HG02678 (cell line): ENCODE data around the gene CLCN4.

ENCODE experiments used
- ATAC-seq: cut with Tn5 transposase; IDR thresholded peaks from one replicate; pipeline ENCODE4 v1.9.1; 2021; ENCODE audit warnings: mild to moderate bottlenecking, moderate library complexity; ENCODE audit not compliant: unreplicated experiment

Gene CLCN4

DNA sequence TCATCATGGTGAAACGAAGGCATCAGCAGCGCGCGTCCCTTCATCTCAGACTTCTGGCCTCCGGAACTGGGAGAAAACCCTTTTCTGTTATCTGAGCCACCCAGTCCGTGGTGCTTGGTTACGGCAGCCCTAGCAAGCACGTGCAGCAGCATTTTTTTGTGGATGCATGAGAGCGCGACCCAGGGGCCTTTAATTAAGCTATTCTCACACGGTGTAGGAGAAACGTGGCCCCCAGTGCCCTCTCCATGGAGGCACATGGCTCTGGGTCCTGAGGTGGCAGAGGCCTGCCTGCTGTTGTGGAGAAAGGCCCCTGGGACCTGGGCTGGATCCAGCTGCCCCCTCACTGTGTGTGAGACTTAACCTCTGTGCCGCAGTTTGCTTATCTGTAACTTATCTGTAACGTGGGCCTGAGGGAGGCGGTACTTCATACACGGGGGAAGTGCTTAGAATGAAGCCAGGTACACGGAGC, 9.5 kb downstream of the CLCN4 start:
- ATAC-seq, result peak; percentile 36

DNA sequence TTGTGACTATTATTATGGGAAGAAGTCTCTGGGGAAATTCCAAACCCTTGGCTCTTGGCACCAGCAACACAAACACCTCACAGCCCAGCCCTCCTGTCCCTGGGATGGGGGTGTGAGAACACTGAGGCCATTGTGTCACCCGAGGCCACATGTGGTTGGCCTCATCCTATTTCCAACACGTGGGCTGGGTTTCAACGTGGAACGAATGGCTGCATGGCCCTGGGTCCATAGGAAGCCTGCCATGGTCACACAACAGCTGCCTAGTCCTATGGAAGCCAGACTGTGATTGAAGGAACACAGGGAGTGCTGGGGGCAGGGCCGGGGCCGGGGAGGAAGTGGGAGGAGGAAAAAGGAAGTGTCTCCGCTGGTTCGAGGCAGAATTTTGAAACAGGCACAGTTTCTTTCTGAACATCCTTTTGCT, 10.0 kb downstream of the CLCN4 start:
- ATAC-seq, result peak; percentile 38

DNA sequence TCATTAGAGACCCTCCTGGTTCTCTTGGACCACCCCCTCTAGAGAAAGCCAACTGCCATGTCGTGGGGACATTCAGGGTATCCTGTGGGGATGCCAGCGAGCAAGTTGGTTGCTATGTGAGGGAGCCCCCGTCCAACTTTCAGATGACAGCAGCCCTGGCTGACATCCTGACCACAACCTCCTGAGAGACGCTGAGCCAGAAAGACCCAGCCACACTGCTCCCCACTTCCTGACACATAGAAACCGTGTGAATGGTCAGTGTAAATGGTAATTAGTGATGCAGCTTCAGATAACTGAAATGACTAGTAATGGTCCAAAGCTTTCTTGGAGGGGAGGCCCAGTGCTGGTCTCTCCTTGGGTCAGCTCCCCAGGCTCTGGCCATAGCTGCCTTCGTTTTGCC, 10.8 kb downstream of the CLCN4 start:
- peak; percentile 69 for ATAC-seq

DNA sequence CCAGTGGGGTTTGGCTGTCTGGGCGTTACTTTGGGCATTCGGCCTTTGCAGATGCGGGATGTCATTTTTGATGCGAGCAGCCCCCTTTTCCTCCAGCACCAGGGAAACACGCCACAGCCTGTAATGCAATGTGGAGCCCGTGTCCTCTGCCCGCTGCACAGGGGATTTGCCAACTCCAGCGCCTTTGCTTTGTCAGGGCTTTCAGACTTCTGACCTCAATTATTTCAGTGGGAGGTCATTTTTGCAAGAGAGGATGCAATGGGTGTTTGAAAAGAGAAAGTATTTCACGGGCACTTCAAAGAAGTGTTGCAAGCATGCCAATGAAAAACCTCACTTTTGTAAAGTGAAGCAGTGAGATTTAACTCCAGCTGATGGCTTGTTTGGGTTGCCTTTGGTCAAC, 11.5 kb downstream of the CLCN4 start:
- ATAC-seq, result no peak

DNA sequence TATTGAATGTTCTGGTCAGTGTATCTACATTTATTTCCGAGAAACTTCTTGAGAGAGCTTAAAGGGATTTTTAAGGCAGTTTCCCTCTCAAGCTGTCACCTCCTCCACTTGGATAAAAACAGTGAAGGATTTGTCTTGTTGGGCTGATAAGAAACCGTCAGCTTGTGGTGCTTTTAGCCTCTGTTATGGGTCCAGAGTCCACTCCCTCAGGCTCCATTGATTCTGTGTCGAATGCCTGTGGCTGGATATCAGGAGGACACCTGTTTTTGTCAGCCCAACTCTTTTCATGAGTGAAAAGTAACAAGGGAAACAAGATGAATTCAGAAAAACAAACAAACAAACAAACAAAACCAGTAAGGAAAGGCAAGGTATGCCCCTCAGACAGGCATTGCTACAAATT, 12.4 kb downstream of the CLCN4 start:
- ATAC-seq, result no peak

DNA sequence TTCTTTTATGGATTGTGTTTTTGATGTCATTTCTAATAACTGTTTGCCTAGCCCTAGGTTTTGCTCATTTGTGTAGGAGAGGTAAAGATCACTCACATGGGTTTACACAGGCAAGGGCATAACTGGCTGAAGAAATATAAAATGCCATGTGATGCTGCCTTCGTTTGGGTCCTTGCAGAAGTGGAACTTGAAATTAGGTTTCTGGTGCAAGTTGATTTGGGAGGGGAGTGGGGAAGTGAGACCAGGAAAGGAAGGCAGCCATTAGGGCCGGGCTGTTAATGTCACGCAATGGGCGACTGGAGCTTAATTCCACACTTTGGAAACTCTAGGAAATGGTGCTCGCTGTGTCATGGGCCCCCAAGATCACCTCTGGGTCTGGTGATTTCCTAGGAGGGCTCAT, 14.5 kb downstream of the CLCN4 start:
- no peak for ATAC-seq

DNA sequence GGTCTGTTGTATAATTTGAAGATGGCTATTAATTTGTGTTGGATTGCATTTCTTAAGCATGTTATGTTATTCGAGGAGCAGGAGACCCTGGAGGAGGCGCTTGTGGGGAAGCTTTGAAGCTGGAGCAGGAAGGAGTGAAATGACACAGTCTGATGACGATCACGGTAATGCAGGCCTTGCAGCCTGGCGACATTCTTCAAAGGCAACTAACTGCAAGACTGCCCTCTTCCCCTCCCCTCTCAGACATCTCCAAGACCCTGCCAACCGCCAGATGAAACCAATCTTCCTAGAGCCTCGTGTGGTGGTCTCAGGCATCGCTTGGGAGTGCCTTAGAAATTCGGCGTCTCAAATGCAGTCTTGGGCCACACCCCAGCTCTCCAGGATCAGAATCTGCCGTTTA, 16.1 kb downstream of the CLCN4 start:
- ATAC-seq, result no peak

DNA sequence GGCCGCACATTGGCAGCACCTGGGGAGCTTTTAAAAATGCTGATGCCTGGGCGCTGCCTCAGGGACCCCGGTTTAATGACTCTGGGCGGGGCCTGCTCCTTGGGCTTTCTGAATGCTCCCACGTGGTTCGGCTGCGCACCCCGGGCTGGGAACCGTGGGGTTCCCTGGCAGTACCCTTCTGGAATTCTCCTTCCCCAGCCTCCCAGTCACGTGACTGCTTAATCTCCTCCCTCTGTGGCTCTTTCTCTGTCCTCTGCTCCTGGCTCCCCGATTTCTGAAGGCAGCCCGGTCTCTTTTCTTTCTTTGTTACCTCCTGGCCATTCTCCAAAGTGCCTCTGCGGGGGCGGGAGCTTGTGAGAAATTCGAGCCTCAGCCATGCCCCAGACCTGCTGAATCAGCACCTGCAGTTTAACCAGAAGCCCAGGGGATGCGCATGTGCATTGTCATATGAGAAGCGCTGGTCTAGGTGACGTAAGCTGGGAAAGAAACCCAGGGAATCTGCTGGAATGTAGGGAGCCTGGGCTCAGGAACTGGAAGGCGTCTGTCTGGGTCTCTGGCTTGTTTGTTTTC, 16.6 kb downstream of the CLCN4 start:
- no peak for ATAC-seq

DNA sequence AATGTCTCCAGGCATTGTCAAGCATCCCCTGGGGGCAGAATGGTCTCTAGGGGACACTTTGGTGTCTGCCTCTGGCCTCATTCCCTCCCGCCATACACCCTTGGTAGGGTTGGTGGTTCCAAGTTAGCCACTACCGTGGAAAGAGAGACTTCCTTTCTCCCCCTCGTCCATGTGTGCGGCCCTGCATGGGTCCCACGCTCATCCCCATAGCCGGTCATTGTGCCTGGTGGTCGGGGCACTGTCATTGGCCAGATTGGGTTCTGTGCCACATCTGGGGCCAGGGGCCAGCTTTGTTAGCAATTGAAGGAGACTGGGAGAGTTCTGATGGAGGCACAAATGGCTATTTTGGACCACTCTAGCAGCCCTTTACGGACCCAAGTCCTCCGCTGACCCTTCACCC, 17.3 kb downstream of the CLCN4 start:
- ATAC-seq, result no peak

DNA sequence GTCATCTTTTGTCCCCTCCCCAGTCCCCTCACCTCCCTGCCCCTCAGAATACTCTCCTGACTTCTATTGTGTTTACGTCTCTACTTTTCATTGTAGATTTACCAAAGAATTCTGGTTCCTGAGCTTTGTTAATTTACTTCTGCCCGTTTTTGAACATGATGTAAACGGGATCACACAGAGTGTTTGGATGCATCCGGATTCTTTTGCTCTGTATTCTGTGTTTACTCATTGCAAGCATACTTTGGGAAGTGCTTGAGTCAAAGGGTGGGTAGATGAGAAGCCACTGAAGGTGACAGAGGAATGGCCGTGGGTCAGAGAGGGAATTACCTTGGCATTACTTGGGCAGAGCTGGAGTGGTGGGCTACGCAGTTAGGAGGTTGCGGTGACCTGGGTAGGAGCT, 18.0 kb downstream of the CLCN4 start:
- no peak for ATAC-seq

DNA sequence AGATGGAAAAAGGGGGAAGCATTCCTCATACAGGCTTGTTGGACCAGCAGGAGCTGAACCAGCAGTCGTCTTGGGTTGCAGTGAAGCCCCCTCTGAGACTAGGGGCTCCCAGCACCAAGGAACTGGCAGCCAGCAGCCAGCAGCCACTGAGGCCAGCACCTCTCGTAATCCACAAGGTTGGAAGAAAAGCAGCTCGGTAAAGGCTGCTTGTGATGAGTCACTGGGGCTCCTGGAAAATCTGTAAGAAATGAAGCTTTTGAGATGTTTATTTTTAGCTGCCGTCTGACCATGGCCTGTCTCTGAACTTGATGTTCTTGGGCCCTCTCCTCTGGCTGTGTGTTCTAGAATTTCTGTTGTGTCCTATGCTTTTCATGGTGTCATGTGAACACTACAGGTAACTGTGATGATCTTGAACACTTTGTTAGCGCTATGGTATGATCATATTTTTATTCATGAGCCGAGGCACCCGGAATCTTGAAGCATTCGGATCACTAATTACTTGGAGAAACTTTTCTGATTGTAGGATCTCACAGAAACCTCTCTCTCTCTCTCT, 18.6 kb downstream of the CLCN4 start:
- ATAC-seq, result no peak

DNA sequence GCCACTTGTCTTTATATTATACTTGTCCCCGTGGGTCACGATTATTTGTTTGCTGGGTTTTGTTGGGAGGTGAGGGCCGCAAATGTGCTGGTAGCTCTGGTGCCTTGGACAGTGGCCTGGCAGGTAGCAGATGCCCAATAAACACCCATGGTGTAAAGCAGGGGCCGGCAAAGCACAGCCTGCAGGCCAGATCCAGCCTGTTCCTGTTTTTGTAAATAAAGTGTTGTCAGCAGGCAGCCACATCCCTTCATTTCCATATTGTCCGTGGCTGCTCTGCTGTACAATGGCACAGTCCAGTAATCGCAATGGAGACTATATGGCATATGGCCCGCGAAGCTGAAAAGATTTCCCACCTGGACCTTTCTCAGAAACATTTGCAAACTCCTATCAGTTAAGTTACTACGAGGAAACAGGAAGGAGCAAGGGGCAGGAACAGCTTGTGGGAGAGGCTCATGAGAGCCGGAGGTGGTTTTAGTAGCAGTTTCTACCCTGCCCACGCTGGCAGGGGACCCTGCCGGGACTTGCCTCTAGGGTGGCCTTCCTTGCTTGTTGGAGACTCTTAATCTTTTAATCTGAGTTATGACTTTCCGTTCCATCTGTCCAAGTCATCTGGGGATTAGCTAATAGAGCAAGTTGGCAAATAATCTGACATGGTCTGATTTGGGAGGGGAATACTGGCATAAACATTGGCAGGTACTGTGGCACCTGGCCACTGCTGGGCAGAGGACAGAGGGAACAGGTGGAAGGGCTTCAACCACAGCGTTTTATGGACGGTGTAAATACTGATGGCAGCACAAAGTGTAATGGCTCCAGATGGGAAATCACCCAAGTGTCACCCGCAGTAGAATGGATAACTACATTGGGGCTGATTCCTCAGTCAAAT, 19.6 kb downstream of the CLCN4 start:
- ATAC-seq, result peak; percentile 89

DNA sequence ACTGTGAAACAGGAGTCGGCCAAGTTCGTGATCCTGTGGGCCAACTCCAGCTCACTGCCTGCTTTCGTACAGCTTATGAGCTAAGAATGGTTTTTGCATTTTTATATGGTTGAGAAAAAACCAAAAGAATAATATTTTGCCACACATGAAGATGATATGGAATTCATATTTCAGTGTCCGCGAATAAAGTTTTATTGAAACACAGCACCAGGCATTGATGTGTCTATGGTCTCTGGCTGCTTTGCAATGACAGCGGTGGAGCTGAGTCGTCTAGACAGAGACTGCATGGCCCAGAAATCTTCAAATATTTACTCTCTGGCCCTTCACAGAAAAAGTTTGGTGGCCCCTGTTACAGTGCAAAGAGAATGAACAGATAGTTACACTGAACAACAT, 20.2 kb downstream of the CLCN4 start:
- no peak for ATAC-seq

DNA sequence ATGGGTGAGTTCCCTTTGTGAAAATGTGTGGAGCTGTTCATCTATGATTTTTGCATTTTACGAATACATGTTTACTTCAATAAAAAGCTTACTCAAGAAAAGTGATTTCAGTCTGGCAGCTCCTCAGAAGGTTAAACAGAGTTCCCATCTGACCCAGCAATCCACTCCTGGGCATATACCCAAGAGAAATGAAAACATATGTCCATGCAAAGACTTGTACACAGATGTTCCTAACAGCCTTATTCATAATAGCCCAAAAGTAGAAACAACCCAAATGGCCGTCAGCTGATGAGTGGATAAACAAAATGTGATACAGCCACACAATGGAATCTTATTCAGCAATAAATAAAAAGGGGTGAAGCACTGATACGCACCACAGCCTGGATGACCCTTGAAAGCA, 20.8 kb downstream of the CLCN4 start:
- ATAC-seq, result no peak

DNA sequence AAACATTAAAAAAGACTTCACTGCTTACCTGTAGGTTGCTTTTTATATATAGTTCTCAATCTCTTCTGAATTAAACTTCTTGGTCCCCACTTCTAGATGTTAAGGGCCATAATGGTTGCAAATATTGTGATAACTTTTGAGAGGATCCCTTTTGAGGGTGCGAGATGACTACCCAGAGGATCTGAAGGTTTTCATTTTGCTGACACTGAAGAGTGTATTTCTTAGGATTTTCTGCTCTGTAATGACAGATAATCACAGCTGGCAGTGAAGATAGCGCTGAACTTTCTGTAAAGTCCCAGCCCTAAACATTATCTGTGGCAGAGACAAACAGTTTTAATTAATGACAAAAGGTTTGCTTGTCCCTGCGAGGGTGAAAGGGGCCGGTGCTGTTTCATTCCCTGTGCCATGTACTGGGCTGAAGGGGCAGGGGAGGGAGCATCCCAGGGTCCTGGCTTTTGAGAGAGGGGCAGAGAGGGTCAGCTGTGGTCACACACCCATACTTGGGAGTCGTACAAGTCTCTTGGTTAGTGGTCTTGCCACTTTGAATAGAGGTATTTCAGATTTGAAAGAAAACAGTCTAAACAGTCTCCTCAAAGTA, 22.2 kb downstream of the CLCN4 start:
- ATAC-seq, result no peak

DNA sequence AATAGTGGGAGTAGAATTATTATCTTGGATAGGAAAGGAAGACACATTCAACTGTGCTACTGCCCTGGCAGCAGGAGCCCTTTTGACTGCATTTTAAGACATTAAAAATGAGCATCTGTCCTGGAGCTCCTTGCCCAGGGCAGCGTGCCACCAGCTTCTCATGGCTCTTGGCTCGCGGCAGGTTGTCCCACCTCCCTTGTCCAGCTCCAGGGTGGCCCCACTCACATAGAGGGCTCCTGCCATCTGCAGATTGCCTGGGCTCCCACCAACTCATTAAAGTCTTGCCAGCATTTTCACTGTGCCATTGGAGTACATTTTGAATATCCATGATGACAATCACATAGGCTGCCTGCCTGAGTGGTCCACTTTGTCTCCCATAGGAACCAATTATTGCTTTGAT, 27.0 kb downstream of the CLCN4 start:
- no peak for ATAC-seq

DNA sequence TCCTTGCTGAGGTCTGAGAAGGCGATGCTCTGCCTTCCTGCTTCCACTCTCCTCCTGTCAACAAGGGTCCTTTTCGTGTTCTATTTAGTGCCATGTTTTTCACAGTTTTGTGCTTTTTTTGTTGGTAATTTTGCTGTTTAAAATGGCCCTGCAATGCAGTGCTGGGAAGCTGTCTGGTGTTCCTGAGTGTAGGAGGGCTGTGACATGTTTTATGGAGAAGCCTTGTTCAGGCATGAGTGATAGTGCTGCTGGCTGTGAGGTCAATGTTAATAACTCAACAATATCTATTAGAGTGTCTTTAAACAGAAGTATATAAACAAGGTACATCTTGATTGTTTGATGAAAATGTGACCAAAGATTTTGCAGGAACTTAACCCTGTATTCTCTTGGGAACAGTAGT, 27.6 kb downstream of the CLCN4 start:
- no peak for ATAC-seq

DNA sequence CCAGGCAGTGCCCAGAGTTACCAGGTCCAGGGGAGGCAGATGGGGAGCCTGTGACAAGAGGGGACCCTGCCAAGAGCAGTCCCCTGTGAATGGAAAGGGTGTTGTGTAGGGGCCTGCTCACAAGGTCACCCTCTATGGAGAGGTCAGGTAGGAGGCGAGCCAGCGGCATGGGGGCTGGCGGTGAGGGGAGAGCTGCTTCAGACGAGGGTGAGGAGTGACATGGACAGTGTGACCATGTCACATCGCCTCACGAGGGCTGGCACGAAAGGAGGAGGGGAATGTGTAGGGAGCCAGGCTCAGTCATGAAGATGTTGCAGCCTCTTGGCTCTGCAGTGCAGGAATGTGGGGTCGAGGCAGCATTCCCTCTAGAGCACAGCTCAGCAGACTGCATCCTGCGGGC, 29.6 kb downstream of the CLCN4 start:
- ATAC-seq, result no peak

DNA sequence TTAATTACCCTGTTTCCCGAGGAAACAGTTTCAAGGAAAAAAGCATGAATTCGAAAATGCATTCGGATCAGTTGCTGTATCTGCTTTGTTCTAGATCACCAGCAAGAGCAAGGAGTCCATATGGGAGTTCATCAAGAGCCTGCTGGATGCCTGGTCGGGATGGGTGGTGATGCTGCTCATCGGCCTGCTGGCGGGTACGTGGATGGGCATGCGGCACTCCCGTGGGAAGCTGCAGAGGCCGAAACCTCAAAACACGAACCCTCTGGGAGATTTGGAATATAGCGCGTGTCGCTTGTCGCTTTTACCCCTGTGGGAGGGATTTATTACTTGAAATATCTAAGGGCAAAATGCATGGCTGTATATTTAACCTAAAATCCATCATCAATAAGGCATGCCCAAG, 30.6 kb downstream of the CLCN4 start:
- no peak for ATAC-seq

DNA sequence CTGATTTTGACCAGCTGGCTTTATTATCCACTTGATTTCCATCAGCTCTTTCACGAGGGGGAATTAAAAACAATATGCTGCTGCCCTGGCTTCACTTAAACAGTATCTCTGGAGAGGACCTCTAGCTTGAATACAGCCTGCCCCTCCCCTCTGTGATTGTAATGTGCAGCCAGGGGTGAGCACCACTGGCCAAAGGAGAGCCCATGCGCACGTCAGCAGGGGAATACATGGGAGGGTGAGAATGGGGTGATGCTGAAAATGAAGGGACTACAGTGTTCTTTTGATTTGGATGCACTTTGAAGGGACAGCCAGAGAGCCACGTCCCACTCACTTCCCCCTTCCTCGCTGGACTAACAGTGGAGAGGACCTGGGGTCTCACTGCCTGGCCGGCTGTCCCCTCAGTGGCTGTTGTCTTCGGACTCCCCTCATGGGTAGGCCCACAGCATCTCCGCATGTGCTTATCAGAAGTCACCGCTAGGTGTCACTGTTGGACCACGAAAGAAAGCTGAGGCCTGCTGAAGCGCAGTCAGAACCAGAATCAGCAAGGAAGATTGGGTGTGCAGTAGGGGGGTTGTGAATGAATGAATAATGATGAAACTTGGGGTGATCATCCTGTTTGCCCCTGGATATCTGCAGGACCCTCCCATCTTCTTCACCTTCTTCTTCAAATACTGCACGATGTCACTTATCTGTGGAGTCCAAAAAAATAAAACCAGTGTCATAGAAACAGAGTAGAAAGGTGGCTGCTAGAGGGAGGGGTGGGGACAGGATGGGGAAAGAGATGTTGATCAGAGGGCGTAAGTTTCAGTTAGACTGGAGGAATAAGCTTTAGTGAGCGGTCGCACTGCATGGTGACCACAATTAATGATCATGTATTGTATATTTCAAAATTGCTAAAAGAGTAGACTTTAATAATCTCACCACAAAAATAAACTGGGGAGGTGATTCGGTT, 32.8 kb downstream of the CLCN4 start:
- ATAC-seq, result peak; percentile 79

DNA sequence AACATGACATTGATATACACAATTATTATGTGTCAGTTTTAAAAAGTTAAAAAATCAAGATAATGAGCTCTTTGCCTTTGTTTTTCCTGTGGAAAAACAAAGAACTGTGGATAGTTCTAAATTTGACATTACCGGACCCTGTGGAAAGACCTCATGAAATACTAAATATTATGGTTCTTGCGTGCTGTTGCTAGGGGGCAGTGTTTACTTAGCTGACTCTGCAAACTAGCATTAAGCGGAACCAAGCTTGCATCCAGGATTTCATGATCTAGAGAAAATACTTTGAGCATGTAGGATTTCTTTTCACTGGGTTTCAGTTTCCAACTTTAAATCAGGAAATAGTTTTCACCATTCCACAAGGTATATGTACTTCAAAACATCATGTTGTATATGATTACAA, 33.6 kb downstream of the CLCN4 start:
- ATAC-seq, result no peak
